DMS 273 (cell line): ENCODE data around the gene CDC23.
"Not testable (repeated sequence)": the region's sequence is repeated elsewhere in the genome, so short reads cannot be mapped to it uniquely, and the experiment has no call there.

ENCODE experiments used
- DNase-seq: peaks from one replicate; lab custom pipeline; 2025; ENCODE audit not compliant: unreplicated experiment; lab: John Stamatoyannopoulos, UW

Gene CDC23

DNA sequence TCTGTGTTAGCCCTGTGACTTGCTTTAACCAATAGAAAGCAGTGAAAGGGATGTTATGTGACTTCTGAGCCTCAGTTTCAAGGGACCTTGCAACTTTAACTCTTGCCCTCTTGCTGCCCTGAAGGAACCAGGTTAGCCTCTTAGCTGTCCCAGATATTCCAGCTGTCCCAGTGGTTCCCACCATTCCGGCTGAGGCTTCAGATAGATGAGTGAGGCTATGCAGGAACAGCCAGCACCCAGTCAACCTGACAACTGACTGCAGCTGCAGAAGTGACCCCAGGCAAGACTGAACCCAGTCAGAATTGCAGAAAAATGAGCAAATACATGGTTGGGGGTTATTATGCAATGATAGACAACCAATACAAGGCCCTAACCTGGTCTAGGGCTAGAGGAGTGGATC is 10.4 kb upstream of the CDC23 start:
- DNase-seq = no peak

DNA sequence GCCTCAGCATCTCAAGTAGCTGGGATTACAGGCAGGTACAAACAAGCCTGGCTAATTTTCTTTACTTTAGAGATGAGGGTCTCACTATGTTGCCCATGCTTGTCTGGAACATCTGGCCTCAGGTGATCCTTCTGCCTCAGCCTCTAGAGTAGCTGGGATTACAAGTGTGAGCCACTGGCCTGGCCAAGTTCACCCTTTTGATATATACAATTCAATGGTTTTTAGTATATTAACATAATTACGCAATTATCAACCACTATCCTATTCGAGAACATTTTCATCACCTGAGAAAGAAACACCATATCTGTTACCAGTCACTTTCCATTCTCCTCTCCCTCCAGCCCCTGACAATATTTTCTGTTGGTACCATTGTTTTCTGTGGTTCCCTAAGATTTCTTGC is 3.7 kb upstream of the CDC23 start:
- DNase-seq = no peak

DNA sequence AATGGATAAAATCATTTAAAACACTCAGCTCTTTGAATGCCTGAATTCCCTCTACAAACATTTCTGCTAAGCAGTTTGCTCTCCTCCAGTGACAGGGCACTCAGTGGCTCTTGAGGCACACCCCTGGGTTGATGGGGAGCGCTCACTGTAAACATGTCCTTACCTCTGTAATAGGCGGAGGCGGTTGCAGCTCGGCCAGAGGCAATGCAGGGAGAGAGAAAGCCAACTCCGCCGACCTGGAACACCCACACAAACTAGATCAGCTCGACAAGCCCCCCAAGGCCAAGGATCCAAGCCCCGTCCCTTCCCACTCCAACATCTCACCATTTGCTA is 329 bp downstream of the CDC23 start:
- peak; percentile 58 for DNase-seq

DNA sequence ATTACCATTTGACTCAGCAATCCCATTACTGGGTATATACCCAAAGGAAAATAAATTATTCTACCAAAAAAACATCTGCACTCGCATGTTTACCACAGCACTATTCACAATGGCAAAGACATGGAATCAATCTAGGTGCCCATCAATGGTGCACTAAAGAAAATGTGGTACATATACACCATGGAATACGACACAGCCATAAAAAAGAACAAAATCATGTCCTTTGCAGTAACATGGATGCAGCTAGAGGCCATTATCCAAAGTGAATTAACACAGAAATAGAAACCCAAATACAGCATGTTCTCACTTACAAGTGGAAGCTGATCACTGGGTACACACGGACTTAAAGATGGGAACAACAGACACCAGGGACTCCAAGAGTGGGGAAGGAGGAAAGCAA is 2.1 kb downstream of the CDC23 start:
- no peak for DNase-seq

DNA sequence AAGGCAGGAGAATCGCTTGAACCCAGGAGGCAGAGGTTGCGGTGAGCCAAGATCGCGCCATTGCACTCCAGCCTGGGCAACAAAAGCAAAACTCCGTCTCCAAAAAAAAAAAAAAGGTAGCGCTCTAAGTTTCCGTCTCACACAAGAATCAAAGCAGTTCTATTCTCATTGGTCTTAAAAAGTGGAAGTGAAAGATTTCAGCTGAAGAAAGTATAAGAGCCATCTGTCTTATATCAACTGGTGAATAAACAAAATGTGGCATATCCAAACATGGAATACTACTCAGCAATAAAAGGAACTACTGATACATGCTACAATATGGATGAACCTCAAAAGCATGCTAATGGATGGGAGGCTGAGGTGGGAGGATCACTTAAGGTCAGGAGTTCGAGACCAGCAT is 19.3 kb downstream of the CDC23 start:
- DNase-seq = not testable (repeated sequence)

DNA sequence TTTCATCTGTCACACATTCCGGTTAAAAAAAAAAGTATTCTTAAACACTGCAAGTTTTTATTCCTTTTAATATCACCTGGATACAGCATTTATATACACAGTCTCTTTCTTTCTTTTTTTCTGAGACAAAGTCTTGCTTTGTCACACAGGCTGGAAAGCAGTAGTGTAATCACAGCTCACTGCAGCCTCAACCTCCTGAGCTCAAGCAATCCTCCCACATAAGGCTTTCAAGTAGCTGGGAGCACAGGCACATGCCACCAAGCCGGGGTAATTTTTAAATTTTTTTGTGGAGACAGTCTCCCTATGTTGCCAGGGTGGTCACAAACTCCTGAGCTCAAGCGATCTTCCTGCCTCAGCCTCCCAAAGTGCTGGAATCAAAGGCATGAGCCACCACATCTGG is 20.3 kb downstream of the CDC23 start:
- DNase-seq = no peak

DNA sequence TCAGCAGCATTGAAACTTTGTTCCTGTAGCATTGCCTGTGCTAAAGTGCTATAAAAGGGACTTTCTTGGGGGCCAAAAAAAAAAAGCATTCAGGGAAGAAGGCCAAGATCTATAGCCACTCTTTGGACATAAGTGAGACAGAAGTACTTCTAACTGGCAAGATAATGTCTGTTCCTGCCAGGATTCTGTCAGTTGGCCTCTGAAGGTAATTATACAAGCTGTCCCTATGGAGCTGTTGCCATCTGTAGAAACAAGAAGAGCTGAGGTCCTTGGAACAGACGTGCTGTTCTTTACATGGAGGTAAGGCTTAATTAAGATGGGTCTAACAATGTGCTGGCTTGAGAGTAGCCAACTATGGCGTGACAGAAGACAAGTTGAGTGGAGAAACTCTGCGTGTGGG is 24.5 kb downstream of the CDC23 start:
- peak; percentile 73 for DNase-seq

DNA sequence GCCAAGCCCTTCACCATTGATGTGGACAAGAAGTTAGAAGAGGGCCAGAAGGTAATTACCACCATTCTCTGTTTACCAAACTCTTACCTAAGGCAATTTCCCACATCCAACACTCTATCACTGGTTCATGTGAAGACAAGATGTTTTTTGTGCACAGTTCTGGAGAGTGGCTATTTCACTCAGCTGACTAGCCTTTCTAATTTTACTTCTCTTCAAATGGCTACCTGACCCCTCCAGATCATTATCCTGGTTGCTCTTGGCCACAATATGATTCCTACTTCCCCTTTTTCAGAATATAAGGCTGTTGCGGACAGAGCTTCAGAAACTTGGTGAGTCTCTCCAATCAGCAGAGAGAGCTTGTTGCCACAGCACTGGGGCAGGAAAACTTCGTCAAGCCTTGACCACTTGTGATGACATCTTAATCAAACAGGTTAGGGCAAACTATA is 27.1 kb downstream of the CDC23 start:
- DNase-seq = no peak

DNA sequence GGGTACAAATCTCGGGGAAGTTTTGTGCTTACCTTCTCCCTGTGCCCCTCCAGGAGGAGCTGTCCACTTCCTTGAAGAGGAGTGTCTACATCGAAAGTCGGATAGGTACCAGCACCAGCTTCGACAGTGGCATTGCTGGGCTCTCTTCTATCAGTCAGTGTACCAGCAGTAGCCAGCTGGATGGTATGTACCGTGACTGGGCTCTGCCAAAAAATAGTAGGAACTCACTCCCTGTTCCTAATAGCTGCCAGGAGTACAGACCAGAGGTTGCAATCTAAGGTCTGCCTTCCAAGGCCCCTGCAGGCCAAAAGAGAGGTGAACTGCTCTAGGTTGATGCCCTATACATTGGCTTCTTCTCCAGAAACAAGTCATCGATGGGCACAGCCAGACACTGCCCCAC is 30.3 kb downstream of the CDC23 start:
- no peak for DNase-seq

DNA sequence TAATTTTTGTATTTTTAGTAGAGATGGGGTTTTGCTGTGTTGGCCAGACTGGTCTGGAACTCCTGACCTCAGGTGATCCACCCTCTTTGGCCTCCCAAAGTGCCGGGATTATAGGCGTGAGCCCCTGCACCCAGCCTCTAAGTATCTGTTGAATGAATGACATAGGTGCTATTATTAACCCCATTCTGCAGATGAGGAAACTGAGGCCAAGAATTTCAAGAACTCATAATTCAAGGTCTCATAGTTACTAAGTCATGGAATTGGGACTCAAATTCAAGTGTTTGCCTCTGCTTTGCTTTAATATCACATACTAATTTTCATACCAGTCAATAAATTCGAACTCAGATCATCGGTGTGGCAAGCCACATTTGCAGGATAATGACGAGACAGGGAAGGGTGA is 32.3 kb downstream of the CDC23 start:
- no peak for DNase-seq

DNA sequence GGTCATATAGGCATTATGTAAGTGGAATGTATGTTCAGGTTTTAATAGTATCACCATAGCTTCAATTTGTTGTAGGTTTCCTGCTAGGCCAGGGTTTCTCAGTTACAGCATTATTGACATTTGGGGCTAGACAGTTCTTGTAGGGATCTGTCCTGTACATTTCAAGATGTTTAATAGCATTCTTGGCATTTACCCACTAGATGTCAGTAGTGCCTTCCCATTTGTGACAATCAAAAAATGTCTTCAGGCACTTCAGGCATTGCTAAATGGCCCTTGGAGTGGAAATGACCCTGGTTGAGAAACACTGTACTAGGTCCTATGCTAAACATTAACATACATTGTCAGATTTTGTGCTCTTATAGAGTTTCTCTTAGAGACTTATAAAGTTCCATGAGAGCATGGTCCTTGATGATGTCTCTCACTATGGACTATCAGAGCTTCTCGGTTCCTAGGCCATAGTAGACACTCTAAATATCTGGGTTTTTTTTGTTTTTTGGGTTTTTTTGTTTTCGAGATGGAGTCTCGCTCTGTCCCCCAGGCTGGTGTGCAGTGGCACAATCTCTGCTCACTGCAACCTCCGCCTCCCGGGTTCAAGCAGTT is 32.8 kb downstream of the CDC23 start:
- DNase-seq = peak; percentile 81

DNA sequence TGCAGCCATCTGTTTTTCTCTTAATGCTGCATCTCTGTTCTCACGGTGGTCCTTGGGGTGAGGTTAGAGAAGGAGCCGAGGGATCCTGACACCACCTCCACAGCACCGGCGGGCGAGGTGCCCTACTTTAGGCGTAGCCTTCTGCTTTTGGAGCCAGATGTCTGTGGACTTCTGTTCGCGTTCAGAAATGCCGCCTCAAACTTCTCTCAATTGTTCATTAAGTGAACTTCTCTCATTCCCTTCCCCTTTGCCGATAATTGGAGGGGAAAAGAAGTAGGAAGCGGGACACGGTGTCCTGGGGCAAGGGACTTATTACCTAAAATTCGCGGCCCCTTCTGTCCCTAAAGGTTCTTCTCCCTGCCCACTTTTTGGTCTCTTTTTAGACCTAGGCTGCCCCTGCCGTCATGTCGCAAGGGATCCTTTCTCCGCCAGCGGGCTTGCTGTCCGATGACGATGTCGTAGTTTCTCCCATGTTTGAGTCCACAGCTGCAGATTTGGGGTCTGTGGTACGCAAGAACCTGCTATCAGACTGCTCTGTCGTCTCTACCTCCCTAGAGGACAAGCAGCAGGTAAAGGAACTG is 33.8 kb downstream of the CDC23 start:
- peak; percentile 60 for DNase-seq

DNA sequence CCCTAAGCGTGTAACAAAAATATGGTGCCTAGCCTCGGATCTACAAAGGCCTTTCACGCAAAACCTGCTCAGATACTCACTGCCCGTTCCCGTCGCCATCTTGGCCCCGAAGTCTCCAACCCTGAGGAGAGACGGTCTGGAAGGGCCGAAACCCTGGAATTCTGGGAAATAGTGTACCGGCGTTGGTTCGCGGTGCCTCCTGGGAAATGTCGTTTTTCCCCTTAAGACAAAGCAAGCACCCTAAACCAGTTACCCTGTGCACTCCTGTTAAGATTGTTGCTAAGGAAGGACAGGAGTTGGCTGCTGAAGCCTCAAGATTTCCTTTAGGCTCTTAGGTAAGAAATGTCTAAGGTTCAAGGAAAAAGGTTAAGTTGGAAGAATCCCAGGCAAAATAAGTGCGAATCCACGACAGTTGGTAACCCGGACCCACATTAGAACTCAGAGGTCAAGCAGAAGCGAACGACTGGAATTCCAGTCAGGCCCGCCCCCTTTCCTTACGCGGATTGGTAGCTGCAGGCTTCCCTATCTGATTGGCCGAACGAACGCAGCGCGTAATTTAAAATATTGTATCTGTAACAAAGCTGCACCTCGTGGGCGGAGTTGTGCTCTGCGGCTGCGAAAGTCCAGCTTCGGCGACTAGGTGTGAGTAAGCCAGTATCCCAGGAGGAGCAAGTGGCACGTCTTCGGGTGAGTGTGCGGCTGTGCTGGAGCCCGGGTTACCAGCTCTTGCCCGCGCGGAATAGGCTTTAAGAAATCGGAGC is 34.4 kb downstream of the CDC23 start, which contains the start of the genes BRD8 and KIF20A:
BRD8 (minus strand) TSS at position 115 of the 761 bp plus-strand sequence; CDS start at position 99, 16 bp downstream.
KIF20A (plus strand) TSS at position 597 of the 761 bp plus-strand sequence. CDS start 569 bp downstream, outside the sequence.
- peak; percentile 98 for DNase-seq

DNA sequence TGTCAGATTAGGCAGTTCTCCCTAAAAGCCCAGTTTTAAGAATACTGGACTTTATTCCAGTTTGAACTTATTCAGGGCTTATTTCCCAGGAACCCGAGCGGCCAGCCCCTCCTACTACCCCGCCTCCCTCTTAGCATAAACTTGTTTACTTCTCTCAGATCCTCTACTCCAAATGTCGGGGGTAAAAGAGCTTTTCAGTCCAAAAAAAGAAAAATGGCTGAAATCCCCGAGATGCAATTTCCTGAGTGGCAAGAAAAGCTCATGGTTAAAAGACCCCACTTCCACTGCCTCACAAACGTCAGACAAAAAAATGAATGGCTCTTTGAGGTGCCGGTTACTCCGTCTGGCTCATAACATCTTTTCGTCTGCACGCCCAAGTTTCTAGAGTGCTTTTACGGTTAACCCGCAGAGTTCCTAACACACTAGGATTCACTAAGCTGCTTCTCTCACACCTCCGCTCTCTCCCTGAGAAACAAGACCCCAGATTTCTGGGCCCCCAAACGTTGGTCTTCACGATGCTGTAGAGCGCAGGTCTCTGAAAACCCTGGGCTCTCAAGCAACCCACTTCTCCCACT is 35.1 kb downstream of the CDC23 start:
- DNase-seq = peak; percentile 52

DNA sequence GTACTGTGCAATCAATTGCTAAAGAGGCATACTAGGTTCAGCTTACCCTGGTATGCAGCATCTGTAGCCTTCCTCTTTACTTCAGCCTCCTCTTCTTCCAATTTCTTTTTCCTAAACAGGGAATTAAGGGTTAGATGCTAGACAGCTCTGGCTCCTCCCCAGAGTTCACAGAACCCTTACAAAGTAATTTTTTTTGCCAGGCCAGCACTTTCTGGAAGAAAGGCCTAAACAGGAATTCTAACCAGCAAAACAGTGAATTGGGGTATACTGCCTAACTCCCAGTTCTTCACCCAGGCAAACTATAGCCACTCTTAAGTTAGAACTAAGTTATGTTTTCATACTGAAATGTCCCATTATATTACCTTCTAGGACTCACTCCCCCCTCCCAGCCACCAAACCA is 42.8 kb downstream of the CDC23 start:
- no peak for DNase-seq

DNA sequence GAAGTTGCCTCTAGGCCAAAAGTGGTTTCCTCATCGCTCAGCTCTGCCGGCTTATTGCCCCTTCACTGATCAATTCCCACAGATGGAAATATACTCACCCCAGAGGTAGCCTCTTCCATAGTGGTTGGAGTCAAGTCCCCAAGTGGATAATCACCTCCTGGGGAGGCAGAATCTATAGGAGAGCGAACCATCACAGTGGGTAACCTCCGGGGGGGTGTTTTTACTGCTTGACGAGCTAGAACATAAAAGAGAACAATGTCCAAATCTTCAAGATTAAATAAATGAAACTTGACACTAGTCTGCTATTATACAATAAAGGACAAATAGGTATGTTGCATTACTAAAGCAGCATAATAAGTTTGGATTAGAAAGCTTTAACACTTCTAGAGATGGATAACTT is 44.0 kb downstream of the CDC23 start:
- DNase-seq = no peak

DNA sequence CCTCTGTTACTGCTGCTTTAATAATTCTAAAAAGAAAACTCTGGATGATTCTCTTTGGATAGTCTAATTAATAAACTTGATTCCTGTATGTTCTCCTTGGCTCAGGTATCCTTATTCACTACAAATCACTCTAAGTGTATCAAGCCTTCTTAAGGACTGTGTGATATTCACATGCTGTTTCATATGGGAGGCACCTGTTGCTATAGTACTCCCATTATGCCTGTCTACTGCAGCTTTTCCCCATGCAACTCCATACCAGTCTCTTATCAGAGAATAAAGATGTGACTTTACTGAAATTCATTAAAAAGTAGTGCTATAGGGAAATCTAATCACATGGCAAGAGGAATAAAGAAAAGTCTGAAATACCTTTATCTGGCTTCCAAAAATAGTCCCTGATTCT is 49.4 kb downstream of the CDC23 start:
- no peak for DNase-seq

DNA sequence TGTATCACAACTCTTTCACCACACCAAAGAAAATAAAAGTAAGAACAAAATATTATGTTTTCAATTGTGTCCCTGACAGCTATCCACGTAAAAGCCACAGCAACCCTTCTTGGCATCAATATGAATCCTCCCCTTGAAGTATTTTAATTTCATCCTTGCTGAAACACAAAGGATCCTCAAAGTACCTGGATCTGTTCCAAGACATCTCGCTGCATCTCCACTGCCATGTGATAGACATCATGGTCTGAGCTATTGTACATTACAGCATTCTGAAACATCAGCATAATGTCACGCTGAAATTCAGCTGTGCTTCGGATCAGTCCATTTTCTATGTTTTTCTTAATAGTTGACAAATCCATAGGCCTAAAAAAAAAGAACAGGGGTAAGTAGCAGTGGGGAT is 52.4 kb downstream of the CDC23 start:
- no peak for DNase-seq

DNA sequence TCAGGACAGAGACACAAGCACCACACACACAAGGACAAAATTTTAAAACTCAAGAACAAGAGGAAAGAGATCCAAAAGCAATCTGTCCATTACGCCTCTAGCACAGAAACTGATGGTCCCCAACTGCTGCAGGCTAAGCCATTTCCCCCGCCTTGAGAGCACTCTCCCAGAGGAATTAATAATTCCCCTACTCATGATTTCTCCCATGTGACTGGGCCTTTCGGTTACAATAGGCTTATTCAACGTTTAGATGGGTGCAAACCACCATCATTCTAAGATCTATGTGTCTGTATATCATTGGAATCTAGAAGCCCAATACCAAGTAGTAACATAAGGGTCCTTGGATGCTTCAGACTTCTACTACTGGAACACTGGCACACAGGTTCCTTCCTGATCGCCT is 53.5 kb downstream of the CDC23 start:
- no peak for DNase-seq

DNA sequence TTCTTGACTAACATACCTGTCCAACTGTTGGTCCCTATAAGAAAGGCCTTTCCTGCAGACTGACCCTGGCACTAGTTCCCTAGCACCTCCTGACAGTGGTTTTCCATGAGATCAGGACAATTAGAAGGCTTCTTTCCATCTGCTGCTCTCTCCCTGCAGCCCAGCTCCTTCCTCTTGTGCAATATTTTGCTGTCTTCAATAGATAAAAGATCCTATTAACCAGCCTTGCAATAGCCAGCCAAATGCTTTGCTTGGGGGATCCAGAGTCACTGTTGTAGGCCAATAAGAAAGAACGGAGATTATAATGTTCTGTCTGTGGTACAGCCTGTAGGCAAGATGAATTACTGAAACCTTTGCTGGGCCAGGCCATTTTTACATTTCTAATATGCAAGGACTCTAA is 55.5 kb downstream of the CDC23 start:
- DNase-seq = no peak

DNA sequence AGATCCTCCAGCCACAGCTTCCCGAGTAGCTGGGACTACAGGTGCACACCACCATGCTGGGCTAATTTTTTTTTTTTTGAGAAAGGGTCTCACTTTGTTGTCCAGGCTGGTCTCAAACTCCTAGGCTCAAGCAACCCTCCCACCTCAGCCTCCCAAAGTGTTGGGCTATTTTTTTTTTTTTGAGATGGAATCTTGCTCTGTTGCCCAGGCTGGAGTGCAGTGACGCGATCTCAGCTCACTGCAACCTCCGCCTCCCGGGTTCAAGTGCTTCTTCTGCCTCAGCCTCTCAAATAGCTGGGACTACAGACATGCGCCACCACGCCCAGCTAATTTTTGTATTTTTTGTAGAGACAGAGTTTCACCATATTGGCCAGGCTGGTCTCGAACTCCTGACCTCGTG is 57.1 kb downstream of the CDC23 start:
- not testable (repeated sequence) for DNase-seq

DNA sequence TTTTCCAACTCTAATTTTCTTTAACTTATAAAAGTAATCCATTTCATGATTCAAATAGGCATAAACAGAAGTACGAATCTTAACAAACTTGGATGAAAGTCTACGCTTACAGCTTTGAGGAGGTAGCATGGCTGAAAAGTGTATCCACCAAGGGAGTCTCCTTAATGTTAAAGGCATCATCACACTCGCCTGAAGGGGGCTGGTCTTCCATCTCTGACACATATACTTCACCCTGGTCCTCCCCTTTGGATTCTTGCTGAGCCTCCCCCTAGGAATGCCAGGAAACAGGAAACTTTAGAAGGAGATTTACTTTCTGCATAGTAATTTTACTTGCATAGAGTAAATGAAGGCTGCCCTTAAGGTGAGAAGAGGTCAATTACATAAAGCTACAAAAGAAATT is 63.6 kb downstream of the CDC23 start:
- no peak for DNase-seq
